HG02970 (cell line): ENCODE measurements around the gene FITM2.
"Not testable (repeated sequence)": the region's sequence is repeated elsewhere in the genome, so short reads cannot be mapped to it uniquely, and the experiment has no call there.

ENCODE experiments used
- ATAC-seq: cut with Tn5 transposase; IDR thresholded peaks from one replicate; pipeline ENCODE4 v1.9.1; 2021; ENCODE audit warnings: mild to moderate bottlenecking, moderate library complexity, moderate number of reproducible peaks; ENCODE audit not compliant: unreplicated experiment, low FRiP score

Gene FITM2

GRCh38 chr20:44334709-44335108, 23.7 kb upstream of the FITM2 start:
- ATAC-seq, result no peak

GRCh38 chr20:44334306-44334705, 23.3 kb upstream of the FITM2 start:
- no peak for ATAC-seq

GRCh38 chr20:44331201-44331600, 20.2 kb upstream of the FITM2 start:
- no peak for ATAC-seq

GRCh38 chr20:44328428-44328827, 17.4 kb upstream of the FITM2 start:
- ATAC-seq, result no peak

- not testable (repeated sequence) for ATAC-seq
Measured at GRCh38 chr20:44327748-44328147, 16.7 kb upstream of the FITM2 start.

- no peak for ATAC-seq
Measured at GRCh38 chr20:44326391-44327159, 15.6 kb upstream of the FITM2 start.

GRCh38 chr20:44324343-44324742, 13.3 kb upstream of the FITM2 start:
- no peak for ATAC-seq

GRCh38 chr20:44319839-44320422, 8.9 kb upstream of the FITM2 start:
- ATAC-seq, result no peak

GRCh38 chr20:44314870-44315269, 3.9 kb upstream of the FITM2 start:
- ATAC-seq, result no peak

- ATAC-seq, result no peak
Measured at GRCh38 chr20:44309763-44310663, 989 bp downstream of the FITM2 start.

GRCh38 chr20:44306927-44307326, 4.1 kb downstream of the FITM2 start:
- ATAC-seq, result no peak

GRCh38 chr20:44304383-44304782, 6.6 kb downstream of the FITM2 start:
- no peak for ATAC-seq

- no peak for ATAC-seq
Measured at GRCh38 chr20:44302736-44303135, 8.3 kb downstream of the FITM2 start.

GRCh38 chr20:44302026-44302669, 8.9 kb downstream of the FITM2 start:
- ATAC-seq, result no peak

- no peak for ATAC-seq
Measured at GRCh38 chr20:44301285-44301684, 9.7 kb downstream of the FITM2 start.

- ATAC-seq, result not testable (repeated sequence)
Measured at GRCh38 chr20:44299011-44299535, 11.9 kb downstream of the FITM2 start.

- no peak for ATAC-seq
Measured at GRCh38 chr20:44297721-44298120, 13.3 kb downstream of the FITM2 start.

- ATAC-seq, result no peak
Measured at GRCh38 chr20:44296011-44296410, 15.0 kb downstream of the FITM2 start.

GRCh38 chr20:44291754-44292153, 19.2 kb downstream of the FITM2 start:
- ATAC-seq, result no peak

GRCh38 chr20:44288252-44288651, 22.8 kb downstream of the FITM2 start:
- ATAC-seq, result no peak
